Measurements from ENCODE around the gene PGRMC2.

PGRMC2 gene

DNA sequence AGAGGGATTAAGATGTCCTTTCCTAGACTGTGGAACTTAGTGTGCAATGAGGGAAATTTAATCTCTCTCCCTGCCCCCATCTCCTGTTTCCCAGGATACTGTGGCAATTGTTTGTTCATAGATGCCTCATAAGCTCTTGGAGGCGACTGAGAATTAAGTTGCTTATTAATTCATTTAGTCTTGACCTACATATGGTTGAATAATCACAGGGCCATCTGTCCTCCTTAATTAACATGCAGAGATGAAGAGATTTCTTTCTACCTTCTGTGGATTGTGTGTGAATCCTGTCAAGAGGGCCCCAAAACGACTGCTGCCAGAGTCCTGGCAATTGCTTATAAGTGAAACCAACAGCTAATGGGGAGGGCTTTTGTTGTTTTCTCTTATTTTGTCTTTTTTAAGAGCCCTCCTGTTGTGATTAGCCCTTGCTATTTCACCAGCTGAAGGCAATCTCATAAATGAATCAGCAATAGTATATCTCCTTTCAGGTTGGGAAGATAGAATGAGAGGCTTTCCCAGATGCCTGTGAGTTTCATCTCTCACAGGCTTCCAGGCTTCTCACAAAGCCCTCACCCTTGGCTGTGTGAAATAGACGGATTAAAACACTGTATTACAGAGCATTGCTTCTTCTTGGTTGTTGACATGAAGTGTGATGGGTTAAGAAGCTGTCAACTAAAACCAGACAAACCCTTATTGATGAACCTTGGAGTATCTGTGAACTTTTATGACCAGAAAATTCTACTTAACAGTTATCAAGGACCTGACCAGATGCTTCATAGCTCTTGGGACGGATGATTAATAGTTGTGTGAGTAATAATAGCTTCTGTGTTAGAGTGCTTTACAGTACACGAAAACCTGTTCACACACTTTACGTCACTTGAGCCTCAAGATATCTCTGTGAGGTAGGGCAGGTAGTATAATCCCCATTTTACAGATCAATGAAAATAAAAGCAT is 58.5 kb downstream of the PGRMC2 start:
- H3K4me3 Mint-ChIP-seq, result no peak overlapping the region
- peaks cover 15% of the 10 kb centered on the region for H3K9me3 Mint-ChIP-seq
- H3K27me3 Mint-ChIP-seq (ENCODE audit: low read depth, poor library complexity), result peaks cover 3% of the 10 kb centered on the region
- no peak for DNase-seq
- H3K27ac Mint-ChIP-seq, result peak overlapping the region; percentile 91
- peaks cover 9% of the 10 kb centered on the region for H3K36me3 Mint-ChIP-seq (ENCODE audit: low read depth)
- peaks cover 27% of the 10 kb centered on the region for H3K4me1 Mint-ChIP-seq
- TF ChIP-seq CTCF (IDR thresholded peaks at IDR 0.05), result no peak

GRCh38 chr4:128227991-128228571 is 59.5 kb downstream of the PGRMC2 start:
- peak overlapping the region; percentile 91 for H3K27ac Mint-ChIP-seq
- peaks cover 9% of the 10 kb centered on the region for H3K36me3 Mint-ChIP-seq (ENCODE audit: low read depth)
- peaks cover 27% of the 10 kb centered on the region for H3K4me1 Mint-ChIP-seq
- H3K9me3 Mint-ChIP-seq, result peaks cover 15% of the 10 kb centered on the region
- H3K4me3 Mint-ChIP-seq, result peak overlapping the region; percentile 23
- no peaks in the 10 kb centered on the region for H3K27me3 Mint-ChIP-seq (ENCODE audit: low read depth, poor library complexity)
- peak; percentile 3 for DNase-seq
- TF ChIP-seq CTCF (IDR thresholded peaks at IDR 0.05), result no peak

GRCh38 chr4:128225148-128225547 is 62.5 kb downstream of the PGRMC2 start:
- H3K9me3 Mint-ChIP-seq, result peaks cover 8% of the 10 kb centered on the region
- H3K4me1 Mint-ChIP-seq, result peaks cover 27% of the 10 kb centered on the region
- DNase-seq, result no peak
- TF ChIP-seq CTCF (IDR thresholded peaks at IDR 0.05), result no peak
- H3K4me3 Mint-ChIP-seq, result no peak overlapping the region
- H3K27me3 Mint-ChIP-seq (ENCODE audit: low read depth, poor library complexity), result no peaks in the 10 kb centered on the region
- no peak overlapping the region for H3K27ac Mint-ChIP-seq
- H3K36me3 Mint-ChIP-seq (ENCODE audit: low read depth), result peaks cover 8% of the 10 kb centered on the region

DNA sequence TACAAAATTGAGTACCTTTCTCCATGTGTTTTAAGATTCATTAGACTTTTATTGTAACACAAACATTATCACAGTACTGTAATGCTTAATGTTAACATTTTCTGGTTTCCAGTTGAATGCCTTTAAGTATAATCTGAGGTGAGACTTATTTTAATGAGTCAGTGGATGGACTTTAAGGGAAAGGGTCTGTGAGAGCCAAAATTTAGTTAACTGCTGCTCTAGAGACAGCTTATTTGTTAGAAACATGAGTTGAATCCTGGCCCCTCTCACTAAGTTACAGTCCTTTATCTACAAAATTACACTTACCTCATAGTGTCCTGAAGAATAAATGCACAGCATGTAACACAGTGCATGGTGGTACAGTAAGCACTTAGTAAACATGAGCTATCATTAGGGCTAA is 66.0 kb downstream of the PGRMC2 start:
- Mint-ChIP-seq H3K27ac (no peak overlapping the region), H3K27me3 (ENCODE audit: low read depth, poor library complexity) (no peaks in the 10 kb centered on the region), H3K9me3 (no peaks in the 10 kb centered on the region), H3K4me3 (no peak overlapping the region), H3K4me1 (peaks cover under 1% of the 10 kb centered on the region), H3K36me3 (ENCODE audit: low read depth) (no peaks in the 10 kb centered on the region)
- TF ChIP-seq CTCF (IDR thresholded peaks at IDR 0.05), result no peak
- DNase-seq, result no peak

- Mint-ChIP-seq H3K36me3 (ENCODE audit: low read depth) (no peaks in the 10 kb centered on the region), H3K27me3 (ENCODE audit: low read depth, poor library complexity) (no peaks in the 10 kb centered on the region), H3K27ac (no peak overlapping the region), H3K4me3 (no peak overlapping the region), H3K4me1 (no peaks in the 10 kb centered on the region), H3K9me3 (no peaks in the 10 kb centered on the region)
- no peak for TF ChIP-seq CTCF (IDR thresholded peaks at IDR 0.05)
- no peak for DNase-seq
Measured at GRCh38 chr4:128220286-128221235, 67.1 kb downstream of the PGRMC2 start.

Measured in nephron progenitor cell (in vitro differentiated cells).